GM12878 (cell line): ENCODE measurements around the gene INF2. TPM values are rescaled to one million over a fixed set of nuclear protein-coding genes. Genes with fewer than 3 reads are reported as not detected.

Source experiments
- ATAC-seq: fragments of 200-7000 bp; cut with Tn5 transposase; 3 replicates; pipeline ENCODE4 v1.9.1; 2020; ENCODE audit warnings: mild to moderate bottlenecking, moderate library complexity
- BruUV-seq: library from RNA; stranded (reverse); fragments of 400-500 nt; replicated peaks from 2 replicates; lab custom pipeline; 2021; lab: Mats Ljungman, UMichigan
- CTCF ChIA-PET: fragments of 300-600 bp; sonication (Branson Sonifier 250); formaldehyde crosslinking; extraction: SDS; loops from one replicate; lab custom pipeline; 2021; ENCODE audit warnings: inconsistent platforms; lab: Yijun Ruan, JAX
- POLR2A ChIA-PET: fragments of 350-600 bp; formaldehyde crosslinking; extraction: SDS; loops from one replicate; lab custom pipeline; 2021; ENCODE audit warnings: inconsistent platforms; lab: Charles Lee
- RAD21 ChIA-PET: fragments of 300-600 bp; sonication (Branson Sonifier 250); formaldehyde crosslinking; loops from one replicate; lab custom pipeline; 2023; ENCODE audit warnings: antibody characterized with exemption; ENCODE audit not compliant: unreplicated experiment; lab: Charles Lee
- SMC1A ChIA-PET: fragments of 300-600 bp; sonication (Branson Sonifier 250); formaldehyde crosslinking; loops from one replicate; lab custom pipeline; 2023; ENCODE audit not compliant: unreplicated experiment, uncharacterized antibody; lab: Charles Lee
- DNase-seq: peaks from one replicate; pipeline ENCODE4 v3.0.0-alpha.2; 2011; ENCODE audit warnings: low read depth, low spot score
- FAIRE-seq: peaks from 3 replicates; lab custom pipeline; 2011; peaks lifted over from hg19 to GRCh38; lab: Jason Lieb, UNC
- H2AFZ ChIP-seq: 2 replicates; pipeline ENCODE4 v1.6.0; 2011; ENCODE audit warnings: low read depth, low read length, control low read depth; ENCODE audit not compliant: control insufficient read depth
- H3K27ac ChIP-seq: 2 replicates; pipeline ENCODE4 v1.5.1; 2011; ENCODE audit warnings: control low read depth; ENCODE audit not compliant: control insufficient read depth, insufficient read depth
- H3K27me3 ChIP-seq, 2 experiments: replicated peaks in 1 of 2; 2 replicates each; pipeline versions ENCODE4 v1.6.0 to v1.6.1; 2011; ENCODE audit warnings: low read length in 1 of 2; ENCODE audit not compliant: control insufficient read depth in 2 of 2, insufficient read depth in 2 of 2
- H3K36me3 ChIP-seq, 2 experiments: 2 replicates each; pipeline ENCODE4 v1.5.1; 2011; ENCODE audit warnings: low read length in 1 of 2; ENCODE audit not compliant: control insufficient read depth in 2 of 2, insufficient read depth in 2 of 2
- H3K4me1 ChIP-seq: 2 replicates; pipeline ENCODE4 v1.6.1; 2011; ENCODE audit warnings: mild to moderate bottlenecking, low read length, moderate library complexity, mixed read lengths; ENCODE audit not compliant: control insufficient read depth, insufficient read depth
- H3K4me2 ChIP-seq: 2 replicates; pipeline ENCODE4 v1.6.0; 2011; ENCODE audit warnings: control low read depth; ENCODE audit not compliant: control insufficient read depth, insufficient read depth
- H3K4me3 ChIP-seq: fragments of 200-600 bp; sonication (generic); 2 replicates; pipeline ENCODE4 v1.5.1; 2016
- H3K79me2 ChIP-seq: 2 replicates; pipeline ENCODE4 v1.6.0; 2011; ENCODE audit warnings: low read length; ENCODE audit not compliant: control insufficient read depth, insufficient read depth
- H3K9ac ChIP-seq: 2 replicates; pipeline ENCODE4 v1.8.0; 2011; ENCODE audit warnings: low read length, control low read depth, mixed read lengths; ENCODE audit not compliant: control insufficient read depth, insufficient read depth
- H3K9me3 ChIP-seq: replicated peaks from 3 replicates; pipeline ENCODE4 v1.5.1; 2011; ENCODE audit warnings: mild to moderate bottlenecking, low read length; ENCODE audit not compliant: control insufficient read depth, insufficient read depth
- H4K20me1 ChIP-seq: 2 replicates; pipeline ENCODE4 v1.6.0; 2011; ENCODE audit not compliant: control insufficient read depth, insufficient read depth
- ATF7 ChIP-seq: fragments of 450-650 bp; IDR thresholded peaks from 2 replicates; pipeline ENCODE4 v1.6.1; 2016; ENCODE audit warnings: low read depth, mild to moderate bottlenecking
- BCL3 ChIP-seq: IDR thresholded peaks from 2 replicates; pipeline ENCODE4 v1.6.1; 2011; ENCODE audit warnings: borderline replicate concordance, low read depth, mild to moderate bottlenecking, moderate library complexity, low read length; ENCODE audit not compliant: insufficient read depth, poor library complexity, severe bottlenecking
- CHD1 ChIP-seq: IDR thresholded peaks from 2 replicates; pipeline ENCODE4 v1.6.1; 2012; ENCODE audit warnings: low read depth, low read length, improper control_type of control experiment
- ESRRA ChIP-seq: IDR thresholded peaks from 2 replicates; pipeline ENCODE4 v1.6.1; 2012; ENCODE audit warnings: mild to moderate bottlenecking, low read length, improper control_type of control experiment
- GATAD2B ChIP-seq: fragments of 450-650 bp; conservative IDR thresholded peaks from 2 replicates; pipeline ENCODE4 v1.6.1; 2017; ENCODE audit warnings: low read depth, mild to moderate bottlenecking, moderate library complexity
- HDAC6 ChIP-seq: fragments of 200-600 bp; sonication (generic); IDR thresholded peaks from one replicate; pipeline ENCODE4 v1.8.0; 2017; ENCODE audit warnings: antibody characterized with exemption; ENCODE audit not compliant: unreplicated experiment
- MXI1 ChIP-seq: fragments of 150-350 bp; IDR thresholded peaks from 2 replicates; pipeline ENCODE4 v1.6.1; 2011; ENCODE audit warnings: low read depth, mild to moderate bottlenecking, inconsistent platforms, low read length, improper control_type of control experiment
- NR2C1 ChIP-seq: fragments of 450-650 bp; IDR thresholded peaks from 2 replicates; pipeline ENCODE4 v1.6.1; 2017; ENCODE audit warnings: antibody characterized with exemption, mild to moderate bottlenecking, moderate library complexity
- SREBF2 ChIP-seq: IDR thresholded peaks from 2 replicates; pipeline ENCODE4 v1.6.1; 2012; ENCODE audit warnings: mild to moderate bottlenecking, low read length
- ZNF217 ChIP-seq: fragments of 450-650 bp; IDR thresholded peaks from 2 replicates; pipeline ENCODE4 v1.6.1; 2017; ENCODE audit warnings: antibody characterized with exemption, mild to moderate bottlenecking
- WGBS: methylation state at CpG from one replicate; pipeline ENCODE4 v1.1.6; 2016; ENCODE audit warnings: low lambda C conversion rate; ENCODE audit not compliant: insufficient replicate concordance, insufficient coverage; ENCODE audit errors: missing lambda C conversion rate; 5-methylcytosine and 5-hydroxymethylcytosine counted together
- in situ Hi-C: fragments of 300-500 bp; cut with MboI; formaldehyde crosslinking; loops from 9 replicates; pipeline ENCODE4 v1.14.3; 2018; ENCODE audit warnings: mixed read lengths
- intact Hi-C: fragments of 100-400 bp; cut with micrococcal nuclease; formaldehyde crosslinking; loops from one replicate; pipeline ENCODE4 v1.14.2; 2022; ENCODE audit not compliant: unreplicated experiment
- polyA plus RNA-seq, 11 experiments: library from polyadenylated mRNA; depleted of rRNA in 4 of 11; unstranded in 6 of 11; stranded (reverse) in 5 of 11; fragments of >200 nt; fragmentation: Nextera tagmentation in 4 of 11; fragmentation: Illumina TruSeq in 1 of 11; extraction: Ambion mirVana in 4 of 11; extraction: Trizol in 1 of 11; gene quantifications; 1 replicate in 1 of 11; 2 replicates in 10 of 11; pipeline versions ENCODE4 v1.2.1 to v1.2.3, GENCODE V29; 2011 to 2016; ENCODE audit warnings: inconsistent platforms in 2 of 11, missing spikeins in 2 of 11, low read depth in 1 of 11
- total RNA-seq, 4 experiments: library from RNA; depleted of rRNA in 3 of 4; stranded (reverse); fragments of >200 nt in 3 of 4; fragmentation: Illumina TruSeq in 1 of 4; extraction: Trizol in 1 of 4; gene quantifications; 2 replicates each; pipeline versions ENCODE4 v1.2.1 to v1.2.3, GENCODE V29; 2013 to 2021
- TF ChIP-seq, protein P1 (sequence below): fragments of 450-650 bp; IDR thresholded peaks from 2 replicates; pipeline ENCODE4 v1.6.1; 2018; ENCODE audit warnings: mild to moderate bottlenecking, low read depth, moderate library complexity; ENCODE audit not compliant: partially characterized antibody

The INF2 gene
- total and polyA plus RNA-seq, 10 of the 15 experiments (the other 5 are each of a cell fraction or from before 2014, with no cell fraction given): 0.72 to 43.2 (median 8.3) TPM

DNA sequence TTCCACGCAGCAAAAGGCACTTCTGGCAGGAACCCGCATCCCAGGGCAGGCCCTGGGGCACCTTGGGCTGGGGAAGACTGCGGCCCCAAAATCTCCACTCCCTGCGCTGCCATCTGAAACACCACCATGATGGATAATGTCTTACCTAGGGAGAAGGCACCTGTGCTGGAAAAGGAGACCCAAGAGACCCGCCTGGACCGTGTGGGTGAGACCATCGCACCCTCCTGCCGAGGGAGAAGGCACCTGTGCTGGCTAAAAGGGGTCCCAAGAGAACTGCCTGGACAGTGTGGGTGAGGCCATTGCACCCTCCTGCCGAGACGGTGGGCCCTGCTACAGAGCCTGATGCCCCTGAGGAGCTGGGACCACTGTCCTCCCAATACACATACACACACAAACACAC is 24.8 kb upstream of the INF2 start:
- CTCF ChIA-PET: interaction anchor here (0.6 to 1.4 kb wide), 2 partner anchors 14 to 16 kb away, joined by 3 to 5 read pairs; no protein-coding TSS in a partner anchor
- Histone ChIP-seq H3K79me2 (no peaks in the 10 kb centered on the region; the same call in 1 of the 2 replicates), H3K4me3 (no peak overlapping the region), H3K9me3 (no peaks in the 10 kb centered on the region; the same call in none of the 3 replicates), H3K4me2 (no peak overlapping the region), H4K20me1 (no peaks in the 10 kb centered on the region), H3K9ac (no peak overlapping the region), H3K4me1 (peaks cover 30% of the 10 kb centered on the region), H2AFZ (no peak overlapping the region), H3K36me3 (no peaks in the 10 kb centered on the region), H3K27me3 (no peaks in the 10 kb centered on the region), H3K27ac (no peak overlapping the region)
- SMC1A ChIA-PET: no interaction called here
- DNase-seq (no peak), ATAC-seq (no peak), FAIRE-seq (no peak)
- intact Hi-C loops (no loop called here), in situ Hi-C loops (no loop called here)
- RAD21 ChIA-PET: no interaction called here
- BruUV-seq: no TSS peak
- TF ChIP-seq ATF7 (no peak), CHD1 (no peak), BCL3 (no peak), ZNF217 (no peak), HDAC6 (no peak), NR2C1 (no peak), ESRRA (no peak), SREBF2 (no peak), GATAD2B (no peak), MXI1 (no peak)
- TF ChIP-seq, protein P1, sequence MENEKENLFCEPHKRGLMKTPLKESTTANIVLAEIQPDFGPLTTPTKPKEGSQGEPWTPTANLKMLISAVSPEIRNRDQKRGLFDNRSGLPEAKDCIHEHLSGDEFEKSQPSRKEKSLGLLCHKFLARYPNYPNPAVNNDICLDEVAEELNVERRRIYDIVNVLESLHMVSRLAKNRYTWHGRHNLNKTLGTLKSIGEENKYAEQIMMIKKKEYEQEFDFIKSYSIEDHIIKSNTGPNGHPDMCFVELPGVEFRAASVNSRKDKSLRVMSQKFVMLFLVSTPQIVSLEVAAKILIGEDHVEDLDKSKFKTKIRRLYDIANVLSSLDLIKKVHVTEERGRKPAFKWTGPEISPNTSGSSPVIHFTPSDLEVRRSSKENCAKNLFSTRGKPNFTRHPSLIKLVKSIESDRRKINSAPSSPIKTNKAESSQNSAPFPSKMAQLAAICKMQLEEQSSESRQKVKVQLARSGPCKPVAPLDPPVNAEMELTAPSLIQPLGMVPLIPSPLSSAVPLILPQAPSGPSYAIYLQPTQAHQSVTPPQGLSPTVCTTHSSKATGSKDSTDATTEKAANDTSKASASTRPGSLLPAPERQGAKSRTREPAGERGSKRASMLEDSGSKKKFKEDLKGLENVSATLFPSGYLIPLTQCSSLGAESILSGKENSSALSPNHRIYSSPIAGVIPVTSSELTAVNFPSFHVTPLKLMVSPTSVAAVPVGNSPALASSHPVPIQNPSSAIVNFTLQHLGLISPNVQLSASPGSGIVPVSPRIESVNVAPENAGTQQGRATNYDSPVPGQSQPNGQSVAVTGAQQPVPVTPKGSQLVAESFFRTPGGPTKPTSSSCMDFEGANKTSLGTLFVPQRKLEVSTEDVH: no peak
- 67% methylated on average over 10 of the region's 10 CpGs for WGBS
- POLR2A ChIA-PET: interaction anchor here (1.7 kb wide), 1 partner anchor 13 kb away, joined by 6 read pairs; no protein-coding TSS in a partner anchor
